ENCODE measurements around the gene AZIN2. TPM values are rescaled to one million over a fixed set of nuclear protein-coding genes. Genes with fewer than 3 reads are reported as not detected.

AZIN2 gene
- 15.0 TPM for total RNA-seq

GRCh38 chr1:33080885-33081553 lies at the start of gene AZIN2:
Gene AZIN2, plus strand, starts transcription at chr1:33081153. Its CDS starts 1,097 bp downstream, at chr1:33082250.

GRCh38 chr1:33036526-33037503 lies 44.1 kb upstream of the AZIN2 start, which contains the start of gene AK2:
Gene AK2, minus strand, starts transcription at chr1:33036883. Its CDS starts 55 bp downstream, at chr1:33036828.

Other genes with a start within 250 kb of the AZIN2 start
- 55.6 TPM for gene FNDC5, start 210.2 kb upstream of the AZIN2 start, total RNA-seq
- gene HPCA, start 194.7 kb upstream of the AZIN2 start, total RNA-seq: 0.58 TPM
- 11.9 TPM for gene TMEM54, start 179.8 kb upstream of the AZIN2 start, total RNA-seq
- 15.6 TPM for gene RNF19B, start 116.3 kb upstream of the AZIN2 start, total RNA-seq
- 90.1 TPM for gene AK2, start 44.3 kb upstream of the AZIN2 start, total RNA-seq
- 8.4 TPM for gene TRIM62, start 100.9 kb downstream of the AZIN2 start, total RNA-seq
- gene ZNF362, start 175.3 kb downstream of the AZIN2 start, total RNA-seq: 33.2 TPM
- 0.53 TPM for gene A3GALT2, start 239.9 kb downstream of the AZIN2 start, total RNA-seq

Measured in metanephros (tissue), 1 donor.